ENCODE data around the gene HNF1A.

- TF ChIP-seq POLR2A (IDR thresholded peaks at IDR 0.05) (no peak), POLR2AphosphoS5 (IDR thresholded peaks at IDR 0.05) (no peak), CTCF (IDR thresholded peaks at IDR 0.05) (no peak), EP300 (IDR thresholded peaks at IDR 0.05) (no peak)
These were observed 26.0 kb downstream of the HNF1A start for GRCh38 chr12:121004253-121004815.

Measured in gastroesophageal sphincter (tissue), 3 donors.